ENCODE results near the gene LZIC. TPM values are rescaled to one million over a fixed set of nuclear protein-coding genes. Genes with fewer than 3 reads are reported as not detected.

Gene LZIC
- total RNA-seq, 1 donor from 2014 or later = 31.2 TPM

DNA sequence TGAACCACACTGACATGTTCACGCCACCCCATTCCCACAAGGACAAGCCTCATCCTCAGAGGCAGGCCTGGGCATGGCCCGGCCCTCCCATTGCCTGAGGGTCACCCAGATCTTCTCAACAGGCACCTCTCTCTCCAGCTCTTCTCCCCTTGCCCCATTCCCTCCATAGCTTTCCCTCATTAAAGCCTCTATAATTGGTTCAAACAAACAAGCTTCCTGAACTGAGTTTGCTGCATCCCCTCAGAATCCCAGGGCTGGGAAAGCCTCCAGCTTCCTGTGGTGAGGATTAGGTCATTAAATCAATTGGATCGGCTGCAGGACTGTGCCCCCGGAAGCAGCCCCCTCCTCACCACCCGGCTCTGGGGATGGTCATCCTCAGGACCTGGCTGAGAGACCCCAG is 52.0 kb downstream of the LZIC start:
- DNase-seq (ENCODE audit: low spot score) = no peak
- Mint-ChIP-seq H3K4me3 (ENCODE audit: unreplicated experiment) (peak overlapping the region; percentile 79), H3K27ac (ENCODE audit: unreplicated experiment) (peak overlapping the region; percentile 94), H3K27me3 (ENCODE audit: unreplicated experiment) (peaks cover 6% of the 10 kb centered on the region), H3K4me1 (ENCODE audit: unreplicated experiment) (peaks cover 55% of the 10 kb centered on the region), H3K36me3 (ENCODE audit: low read depth, unreplicated experiment) (peaks cover 14% of the 10 kb centered on the region), H3K9me3 (ENCODE audit: unreplicated experiment) (no peaks in the 10 kb centered on the region)
- TF ChIP-seq, protein P1, sequence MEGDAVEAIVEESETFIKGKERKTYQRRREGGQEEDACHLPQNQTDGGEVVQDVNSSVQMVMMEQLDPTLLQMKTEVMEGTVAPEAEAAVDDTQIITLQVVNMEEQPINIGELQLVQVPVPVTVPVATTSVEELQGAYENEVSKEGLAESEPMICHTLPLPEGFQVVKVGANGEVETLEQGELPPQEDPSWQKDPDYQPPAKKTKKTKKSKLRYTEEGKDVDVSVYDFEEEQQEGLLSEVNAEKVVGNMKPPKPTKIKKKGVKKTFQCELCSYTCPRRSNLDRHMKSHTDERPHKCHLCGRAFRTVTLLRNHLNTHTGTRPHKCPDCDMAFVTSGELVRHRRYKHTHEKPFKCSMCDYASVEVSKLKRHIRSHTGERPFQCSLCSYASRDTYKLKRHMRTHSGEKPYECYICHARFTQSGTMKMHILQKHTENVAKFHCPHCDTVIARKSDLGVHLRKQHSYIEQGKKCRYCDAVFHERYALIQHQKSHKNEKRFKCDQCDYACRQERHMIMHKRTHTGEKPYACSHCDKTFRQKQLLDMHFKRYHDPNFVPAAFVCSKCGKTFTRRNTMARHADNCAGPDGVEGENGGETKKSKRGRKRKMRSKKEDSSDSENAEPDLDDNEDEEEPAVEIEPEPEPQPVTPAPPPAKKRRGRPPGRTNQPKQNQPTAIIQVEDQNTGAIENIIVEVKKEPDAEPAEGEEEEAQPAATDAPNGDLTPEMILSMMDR (IDR thresholded peaks at IDR 0.05; ENCODE audit: unreplicated experiment) = no peak

DNA sequence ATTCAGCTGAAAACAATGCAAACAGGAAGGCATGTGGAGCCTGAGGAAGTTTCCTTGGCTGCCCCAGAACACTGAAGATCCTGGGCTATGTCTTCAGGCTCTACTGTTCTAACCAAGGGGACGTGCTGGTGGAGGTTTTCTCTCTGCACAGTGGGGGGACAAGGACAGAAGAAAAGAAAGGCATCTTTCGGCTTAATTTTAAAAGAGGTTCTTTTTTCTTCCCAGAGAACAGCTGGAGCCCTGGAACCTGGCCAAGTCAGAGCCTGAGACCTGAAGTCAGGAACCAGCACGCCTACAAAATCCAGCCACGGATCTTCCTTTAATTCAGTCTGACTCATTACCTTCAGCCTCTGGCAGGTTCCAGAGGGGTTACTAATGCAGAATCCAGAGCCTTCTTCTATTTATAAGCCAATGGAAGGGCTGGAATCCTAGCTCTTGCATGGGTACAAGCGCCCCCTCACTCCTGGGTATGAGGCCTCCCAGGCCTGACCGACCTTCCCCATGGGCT is 52.9 kb downstream of the LZIC start:
- no peak overlapping the region for H3K4me3 Mint-ChIP-seq (ENCODE audit: unreplicated experiment)
- H3K27me3 Mint-ChIP-seq (ENCODE audit: unreplicated experiment) = peaks cover 6% of the 10 kb centered on the region
- peak overlapping the region; percentile 96 for H3K27ac Mint-ChIP-seq (ENCODE audit: unreplicated experiment)
- H3K9me3 Mint-ChIP-seq (ENCODE audit: unreplicated experiment) = no peaks in the 10 kb centered on the region
- no peak for DNase-seq (ENCODE audit: low spot score)
- H3K4me1 Mint-ChIP-seq (ENCODE audit: unreplicated experiment) = peaks cover 55% of the 10 kb centered on the region
- H3K36me3 Mint-ChIP-seq (ENCODE audit: low read depth, unreplicated experiment) = peaks cover 12% of the 10 kb centered on the region
- TF ChIP-seq, protein P1 (IDR thresholded peaks at IDR 0.05; ENCODE audit: unreplicated experiment) = no peak

DNA sequence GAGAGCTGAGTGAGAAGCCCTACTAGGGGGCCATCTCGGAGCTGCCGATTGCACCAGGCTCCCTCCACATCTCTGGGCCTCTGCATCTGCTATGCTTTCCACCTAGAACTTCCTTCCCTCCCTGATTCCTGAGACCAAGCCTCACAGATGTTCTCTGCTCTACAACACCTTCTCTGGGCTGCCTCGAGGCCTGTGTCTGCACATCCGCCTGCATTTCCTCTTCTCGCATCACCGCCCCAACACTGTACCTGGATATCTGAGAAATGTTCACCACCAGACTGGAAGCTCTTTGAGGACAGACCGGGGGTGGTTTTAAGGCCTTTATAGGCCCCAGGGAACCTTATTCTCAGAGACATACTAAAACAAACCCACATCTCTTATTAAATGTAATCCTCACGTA is 53.8 kb downstream of the LZIC start:
- TF ChIP-seq, protein P1 (IDR thresholded peaks at IDR 0.05; ENCODE audit: unreplicated experiment) = no peak
- peak overlapping the region; percentile 96 for H3K27ac Mint-ChIP-seq (ENCODE audit: unreplicated experiment)
- no peaks in the 10 kb centered on the region for H3K9me3 Mint-ChIP-seq (ENCODE audit: unreplicated experiment)
- H3K36me3 Mint-ChIP-seq (ENCODE audit: low read depth, unreplicated experiment) = peaks cover 18% of the 10 kb centered on the region
- peak overlapping the region; percentile 78 for H3K4me3 Mint-ChIP-seq (ENCODE audit: unreplicated experiment)
- no peak for DNase-seq (ENCODE audit: low spot score)
- peaks cover 8% of the 10 kb centered on the region for H3K27me3 Mint-ChIP-seq (ENCODE audit: unreplicated experiment)
- peaks cover 59% of the 10 kb centered on the region for H3K4me1 Mint-ChIP-seq (ENCODE audit: unreplicated experiment)

DNA sequence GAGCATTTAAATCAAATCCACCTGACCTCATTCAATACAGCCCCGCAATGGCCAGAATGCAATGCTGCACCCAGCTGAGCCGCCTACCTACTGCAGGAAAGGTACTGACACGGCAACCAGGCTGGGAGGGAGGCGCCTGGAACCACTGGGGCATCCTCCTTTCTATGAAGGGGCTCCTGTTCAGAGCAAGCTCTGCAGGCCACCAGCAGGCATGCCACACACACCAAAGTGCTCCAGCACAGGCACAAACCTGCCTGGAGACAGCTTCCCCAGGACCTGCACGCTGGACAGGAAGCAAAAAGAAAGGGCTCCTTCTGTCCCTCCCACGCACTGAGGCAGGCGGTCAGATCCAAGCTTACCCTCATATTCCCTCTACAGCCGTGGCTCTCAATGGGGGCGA is 54.3 kb downstream of the LZIC start:
- H3K36me3 Mint-ChIP-seq (ENCODE audit: low read depth, unreplicated experiment) = peaks cover 22% of the 10 kb centered on the region
- TF ChIP-seq, protein P1 (IDR thresholded peaks at IDR 0.05; ENCODE audit: unreplicated experiment) = no peak
- H3K27ac Mint-ChIP-seq (ENCODE audit: unreplicated experiment) = peak overlapping the region; percentile 96
- H3K4me3 Mint-ChIP-seq (ENCODE audit: unreplicated experiment) = no peak overlapping the region
- H3K4me1 Mint-ChIP-seq (ENCODE audit: unreplicated experiment) = peaks cover 59% of the 10 kb centered on the region
- H3K27me3 Mint-ChIP-seq (ENCODE audit: unreplicated experiment) = peaks cover 9% of the 10 kb centered on the region
- DNase-seq (ENCODE audit: low spot score) = no peak
- H3K9me3 Mint-ChIP-seq (ENCODE audit: unreplicated experiment) = no peaks in the 10 kb centered on the region

DNA sequence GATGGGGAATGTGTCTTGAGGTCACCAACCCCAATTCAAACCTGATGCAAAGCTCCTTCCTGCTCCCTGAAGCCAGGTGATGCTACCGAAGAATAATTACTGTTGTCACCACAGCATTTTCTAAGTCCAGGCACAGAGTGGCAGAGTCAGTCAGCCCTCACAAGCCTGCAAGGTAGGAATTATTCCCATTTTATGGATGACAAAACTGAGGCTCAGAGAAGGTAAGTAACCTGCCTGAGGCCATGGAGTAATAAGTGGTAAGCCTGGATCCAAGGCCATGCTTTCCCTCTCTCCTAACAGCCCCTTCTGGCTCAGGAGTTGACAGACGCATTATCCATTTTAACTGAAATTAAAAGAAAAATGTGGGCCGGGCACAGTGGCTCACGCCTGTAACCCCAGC is 56.1 kb downstream of the LZIC start:
- H3K9me3 Mint-ChIP-seq (ENCODE audit: unreplicated experiment) = no peaks in the 10 kb centered on the region
- H3K36me3 Mint-ChIP-seq (ENCODE audit: low read depth, unreplicated experiment) = peaks cover 29% of the 10 kb centered on the region
- no peak overlapping the region for H3K27ac Mint-ChIP-seq (ENCODE audit: unreplicated experiment)
- peaks cover 50% of the 10 kb centered on the region for H3K4me1 Mint-ChIP-seq (ENCODE audit: unreplicated experiment)
- H3K27me3 Mint-ChIP-seq (ENCODE audit: unreplicated experiment) = peaks cover 16% of the 10 kb centered on the region
- H3K4me3 Mint-ChIP-seq (ENCODE audit: unreplicated experiment) = no peak overlapping the region
- TF ChIP-seq, protein P1 (IDR thresholded peaks at IDR 0.05; ENCODE audit: unreplicated experiment) = no peak
- no peak for DNase-seq (ENCODE audit: low spot score)
